ENCODE results near the gene ATP11B. TPM values are rescaled to one million over a fixed set of nuclear protein-coding genes. Genes with fewer than 3 reads are reported as not detected.

The ATP11B gene
- total RNA-seq, 2 experiments from 2014 or later, result 85.7 to 95.3 TPM

DNA sequence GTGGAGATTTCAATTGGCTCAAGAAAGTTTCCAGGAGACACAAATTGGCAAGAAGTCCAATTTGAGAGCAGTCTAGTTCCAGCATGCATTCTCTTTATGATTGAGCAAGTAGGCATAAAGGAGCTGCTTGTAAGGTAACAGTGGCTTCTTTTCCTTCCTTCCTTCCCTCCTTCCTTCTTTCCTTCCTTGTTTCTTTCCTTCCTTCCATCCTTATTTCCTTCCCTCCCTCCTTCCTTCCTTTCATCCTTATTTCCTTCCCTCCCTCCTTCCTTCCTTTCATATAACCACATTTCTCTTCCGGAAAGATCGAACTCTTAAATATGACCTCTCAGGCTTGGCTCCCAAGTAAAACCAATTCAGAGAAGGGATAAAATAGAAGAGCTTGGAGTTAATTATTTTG, 29.4 kb upstream of the ATP11B start:
- peaks cover 8% of the 10 kb centered on the region for H3K27me3 Mint-ChIP-seq
- TF ChIP-seq, protein P1, sequence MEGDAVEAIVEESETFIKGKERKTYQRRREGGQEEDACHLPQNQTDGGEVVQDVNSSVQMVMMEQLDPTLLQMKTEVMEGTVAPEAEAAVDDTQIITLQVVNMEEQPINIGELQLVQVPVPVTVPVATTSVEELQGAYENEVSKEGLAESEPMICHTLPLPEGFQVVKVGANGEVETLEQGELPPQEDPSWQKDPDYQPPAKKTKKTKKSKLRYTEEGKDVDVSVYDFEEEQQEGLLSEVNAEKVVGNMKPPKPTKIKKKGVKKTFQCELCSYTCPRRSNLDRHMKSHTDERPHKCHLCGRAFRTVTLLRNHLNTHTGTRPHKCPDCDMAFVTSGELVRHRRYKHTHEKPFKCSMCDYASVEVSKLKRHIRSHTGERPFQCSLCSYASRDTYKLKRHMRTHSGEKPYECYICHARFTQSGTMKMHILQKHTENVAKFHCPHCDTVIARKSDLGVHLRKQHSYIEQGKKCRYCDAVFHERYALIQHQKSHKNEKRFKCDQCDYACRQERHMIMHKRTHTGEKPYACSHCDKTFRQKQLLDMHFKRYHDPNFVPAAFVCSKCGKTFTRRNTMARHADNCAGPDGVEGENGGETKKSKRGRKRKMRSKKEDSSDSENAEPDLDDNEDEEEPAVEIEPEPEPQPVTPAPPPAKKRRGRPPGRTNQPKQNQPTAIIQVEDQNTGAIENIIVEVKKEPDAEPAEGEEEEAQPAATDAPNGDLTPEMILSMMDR (IDR thresholded peaks at IDR 0.05), result no peak
- intact Hi-C loops (cut with micrococcal nuclease), result no loop called here
- no peak overlapping the region for H3K27ac Mint-ChIP-seq
- no peak overlapping the region for H3K4me3 Mint-ChIP-seq
- ATAC-seq (no peak), DNase-seq (no peak)
- no peaks in the 10 kb centered on the region for H3K4me1 Mint-ChIP-seq (ENCODE audit: low read depth)
- POLR2A ChIA-PET, result no interaction called here
- no peaks in the 10 kb centered on the region for H3K9me3 Mint-ChIP-seq
- H3K36me3 Mint-ChIP-seq (ENCODE audit: low read depth), result no peaks in the 10 kb centered on the region
- CTCF ChIA-PET, result no interaction called here

DNA sequence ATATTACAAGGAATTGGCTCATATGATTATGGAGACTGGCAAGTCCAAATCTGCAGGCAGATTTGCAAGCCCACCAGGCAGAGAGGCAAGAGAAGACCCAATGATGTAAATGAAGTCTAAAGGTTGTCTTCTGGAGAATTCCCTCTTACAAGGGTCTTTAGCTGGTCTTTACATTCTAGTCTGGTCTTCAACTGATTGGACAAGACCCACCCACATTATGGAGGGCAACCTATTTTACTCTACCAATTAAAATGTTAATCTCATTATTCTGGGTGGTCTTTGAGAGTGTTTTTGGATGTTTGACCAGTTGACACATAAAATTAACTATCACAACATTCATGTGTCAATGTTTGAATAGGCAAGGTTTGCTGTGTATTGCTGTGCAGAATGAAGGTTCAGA, 28.0 kb upstream of the ATP11B start:
- Mint-ChIP-seq H3K4me3 (no peak overlapping the region), H3K27me3 (peaks cover 8% of the 10 kb centered on the region), H3K36me3 (ENCODE audit: low read depth) (no peaks in the 10 kb centered on the region), H3K9me3 (no peaks in the 10 kb centered on the region), H3K27ac (no peak overlapping the region), H3K4me1 (ENCODE audit: low read depth) (no peaks in the 10 kb centered on the region)
- ChIA-PET POLR2A (no interaction called here), CTCF (interaction anchor here (1.6 kb wide), 1 partner anchor 82 kb away, joined by 4 read pairs; no protein-coding TSS in a partner anchor)
- intact Hi-C loops (cut with micrococcal nuclease), result no loop called here
- no peak for ATAC-seq
- no peak for DNase-seq
- TF ChIP-seq, protein P1 (IDR thresholded peaks at IDR 0.05), result no peak

DNA sequence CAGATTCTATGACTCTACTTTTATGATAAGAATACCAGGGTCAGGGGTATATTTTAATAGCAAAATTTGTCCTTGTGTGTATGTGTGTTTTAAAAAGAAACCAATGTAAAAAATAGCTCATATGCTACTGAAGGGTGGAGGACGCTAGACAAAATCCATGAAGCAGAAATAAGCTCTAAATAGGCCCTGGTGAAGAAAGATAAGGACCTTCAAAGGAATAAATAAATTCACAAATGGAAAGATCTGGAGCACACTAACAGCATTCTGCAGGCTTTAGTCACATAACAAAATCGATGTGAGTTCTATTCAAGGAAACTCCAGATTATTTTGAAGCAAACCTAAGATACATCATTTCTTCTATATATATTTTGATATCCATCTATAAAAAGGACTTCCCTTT, 27.2 kb upstream of the ATP11B start:
- CTCF ChIA-PET, result interaction anchor here (1.6 kb wide), 1 partner anchor 83 kb away, joined by 4 read pairs; no protein-coding TSS in a partner anchor
- TF ChIP-seq, protein P1 (IDR thresholded peaks at IDR 0.05), result no peak

DNA sequence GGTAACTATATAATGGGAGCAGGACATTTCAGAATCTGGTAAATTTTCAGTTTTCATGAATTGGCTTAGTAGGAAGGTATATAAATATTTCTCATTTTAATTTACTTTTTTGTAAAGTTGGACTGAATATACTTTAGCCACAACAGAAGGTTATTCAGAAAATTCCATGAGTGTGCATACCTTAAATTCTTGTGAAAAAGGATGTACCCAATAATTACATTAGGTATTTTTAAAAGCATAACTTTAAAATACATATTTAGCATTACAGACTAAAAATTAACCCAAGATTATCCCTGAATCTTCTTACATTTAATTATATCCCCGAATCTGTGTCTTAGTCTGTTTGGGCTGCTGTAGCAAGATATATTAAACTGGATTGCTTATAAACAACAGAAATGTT, 24.9 kb upstream of the ATP11B start:
- CTCF ChIA-PET, result no interaction called here
- Mint-ChIP-seq H3K27ac (no peak overlapping the region), H3K4me3 (no peak overlapping the region), H3K27me3 (peaks cover 5% of the 10 kb centered on the region), H3K9me3 (no peaks in the 10 kb centered on the region), H3K4me1 (ENCODE audit: low read depth) (no peaks in the 10 kb centered on the region), H3K36me3 (ENCODE audit: low read depth) (no peaks in the 10 kb centered on the region)
- intact Hi-C loops (cut with micrococcal nuclease), result no loop called here
- ATAC-seq, result no peak
- no peak for DNase-seq
- POLR2A ChIA-PET, result no interaction called here
- TF ChIP-seq, protein P1 (IDR thresholded peaks at IDR 0.05), result no peak

More for the DNA sequence above, 27.2 kb upstream of the ATP11B start:
- POLR2A ChIA-PET, result no interaction called here
- no peak for ATAC-seq
- no peaks in the 10 kb centered on the region for H3K4me1 Mint-ChIP-seq (ENCODE audit: low read depth)
- H3K27ac Mint-ChIP-seq, result no peak overlapping the region
- no peaks in the 10 kb centered on the region for H3K9me3 Mint-ChIP-seq
- no peak overlapping the region for H3K4me3 Mint-ChIP-seq
- H3K36me3 Mint-ChIP-seq (ENCODE audit: low read depth), result no peaks in the 10 kb centered on the region
- intact Hi-C loops (cut with micrococcal nuclease), result no loop called here
- H3K27me3 Mint-ChIP-seq, result peaks cover 8% of the 10 kb centered on the region
- DNase-seq, result no peak

DNA sequence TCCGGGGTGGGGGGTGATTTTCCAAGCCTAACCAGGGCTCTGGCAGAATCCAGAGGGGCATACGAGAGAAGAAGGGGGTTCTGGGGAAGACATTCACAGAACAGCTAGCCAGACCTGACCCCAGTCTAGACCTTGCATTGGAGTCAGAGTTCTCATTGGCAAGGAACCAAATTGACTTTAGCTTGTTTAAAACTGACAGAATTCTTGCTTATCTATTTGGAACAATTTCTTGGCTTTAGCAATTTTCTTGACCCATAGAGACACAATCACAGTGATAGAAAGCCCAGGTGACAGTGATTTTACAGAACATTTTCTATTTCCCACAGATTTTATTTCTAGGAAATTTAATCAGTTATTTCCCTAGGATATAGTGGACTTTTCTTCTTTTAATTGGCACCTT, 23.6 kb upstream of the ATP11B start:
- DNase-seq (no peak), ATAC-seq (no peak)
- Mint-ChIP-seq H3K27me3 (peaks cover 5% of the 10 kb centered on the region), H3K4me3 (no peak overlapping the region), H3K4me1 (ENCODE audit: low read depth) (no peaks in the 10 kb centered on the region), H3K27ac (no peak overlapping the region), H3K36me3 (ENCODE audit: low read depth) (no peaks in the 10 kb centered on the region), H3K9me3 (no peaks in the 10 kb centered on the region)
- TF ChIP-seq, protein P1 (IDR thresholded peaks at IDR 0.05), result no peak
- CTCF ChIA-PET, result no interaction called here
- POLR2A ChIA-PET, result no interaction called here
- intact Hi-C loops (cut with micrococcal nuclease), result no loop called here
